SH-SY5Y (cell line): ENCODE data around the gene TCN2.

Source experiments
- GATA2 ChIP-seq: IDR thresholded peaks from 2 replicates; pipeline ENCODE4 v1.6.1; 2011; ENCODE audit warnings: mild to moderate bottlenecking, low read depth, low read length
- GATA3 ChIP-seq: IDR thresholded peaks from 2 replicates; pipeline ENCODE4 v1.6.1; 2011; ENCODE audit warnings: low read depth, mild to moderate bottlenecking, low read length, moderate library complexity

DNA sequence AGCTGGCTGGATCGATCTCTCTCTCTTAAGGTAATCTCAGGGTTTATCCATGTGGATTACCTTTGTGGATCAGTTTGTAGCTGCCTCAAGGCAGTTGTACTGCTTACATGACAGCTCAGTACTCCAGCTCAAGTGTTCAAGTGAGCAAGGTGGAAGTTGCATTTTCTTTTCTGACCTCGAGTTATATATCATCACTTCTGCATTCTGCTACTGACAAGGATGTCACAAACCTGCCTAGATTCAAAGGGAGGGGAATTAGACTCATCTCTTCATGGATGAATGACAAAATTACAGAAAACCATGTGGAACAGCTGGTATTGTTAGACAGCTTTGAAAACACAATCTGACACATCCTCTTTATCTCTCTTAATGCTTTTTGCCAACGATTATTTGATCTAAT is 6.1 kb upstream of the TCN2 start:
- TF ChIP-seq GATA2 (no peak), GATA3 (no peak)
